ENCODE results near the gene MFSD6. TPM values are rescaled to one million over a fixed set of nuclear protein-coding genes. Genes with fewer than 3 reads are reported as not detected.

Gene MFSD6
- total RNA-seq, 1 experiment from 2014 or later, result 4.7 TPM

- no peak for TF ChIP-seq AFF4 (CRISPR knock-in tag; IDR thresholded peaks at IDR 0.05; ENCODE audit: borderline replicate concordance)
- no peak for TF ChIP-seq ATF1 (CRISPR knock-in tag; IDR thresholded peaks at IDR 0.05)
- no peak for TF ChIP-seq ZMAT4 (CRISPR knock-in tag; IDR thresholded peaks at IDR 0.05)
These were observed 9.1 kb downstream of the MFSD6 start (continued) for GRCh38 chr2:190417045-190417842.

GRCh38 chr2:190418727-190419126 lies 10.6 kb downstream of the MFSD6 start:
- H3K27ac Mint-ChIP-seq, result no peak overlapping the region; the same call in 1 of the 2 replicates
- ChIA-PET POLR2A (no interaction called here), CTCF (no interaction called here)
- no peaks in the 10 kb centered on the region for H3K9me3 Mint-ChIP-seq
- ATAC-seq (peak; percentile 38; the same call in 1 of the 2 replicates), DNase-seq (ENCODE audit: low spot score) (no peak)
- H3K4me1 Mint-ChIP-seq, result peaks cover 1% of the 10 kb centered on the region
- no peaks in the 10 kb centered on the region for H3K27me3 Mint-ChIP-seq (ENCODE audit: low read depth)
- H3K4me3 Mint-ChIP-seq, result no peak overlapping the region
- H3K36me3 Mint-ChIP-seq, result no peaks in the 10 kb centered on the region
- no peak for TF ChIP-seq E2F4 (CRISPR knock-in tag; IDR thresholded peaks at IDR 0.05; ENCODE audit: borderline replicate concordance, low read depth)
- TF ChIP-seq ERG (CRISPR knock-in tag; IDR thresholded peaks at IDR 0.05), result no peak
- TF ChIP-seq OVOL2 (CRISPR knock-in tag; IDR thresholded peaks at IDR 0.05; ENCODE audit: borderline replicate concordance), result no peak
- no peak for TF ChIP-seq CDX4 (CRISPR knock-in tag; IDR thresholded peaks at IDR 0.05; ENCODE audit: borderline replicate concordance)
- no peak for TF ChIP-seq ZNF532 (CRISPR knock-in tag; IDR thresholded peaks at IDR 0.05; ENCODE audit: borderline replicate concordance)
- no peak for TF ChIP-seq FOXP1 (CRISPR knock-in tag; IDR thresholded peaks at IDR 0.05; ENCODE audit: borderline replicate concordance)
- no peak for TF ChIP-seq ATF2 (CRISPR knock-in tag; IDR thresholded peaks at IDR 0.05; ENCODE audit: borderline replicate concordance, low read depth)
- TF ChIP-seq FOXP4 (CRISPR knock-in tag; IDR thresholded peaks at IDR 0.05), result no peak
- no peak for TF ChIP-seq STAT6 (CRISPR knock-in tag; conservative IDR thresholded peaks at IDR 0.05; ENCODE audit: low read depth)
- no peak for TF ChIP-seq ATF3 (CRISPR knock-in tag; conservative IDR thresholded peaks at IDR 0.05)
- TF ChIP-seq ETV6 (CRISPR knock-in tag; IDR thresholded peaks at IDR 0.05), result no peak
